Mononuclear cell (primary cell): ENCODE measurements around the gene ATXN2. TPM values are rescaled to one million over a fixed set of nuclear protein-coding genes. Genes with fewer than 3 reads are reported as not detected.
"Not testable (repeated sequence)": the region's sequence is repeated elsewhere in the genome, so short reads cannot be mapped to it uniquely, and the experiment has no call there.

ENCODE experiments used
- H3K27me3 ChIP-seq: 2 replicates; pipeline ENCODE4 v1.6.0; 2011; ENCODE audit warnings: low read length, control low read depth; ENCODE audit not compliant: insufficient read depth
- H3K4me1 ChIP-seq: 2 replicates; pipeline ENCODE4 v1.5.1; 2011; ENCODE audit warnings: mild to moderate bottlenecking, low read length, control low read depth; ENCODE audit not compliant: insufficient read depth
- H3K4me3 ChIP-seq: 2 replicates; pipeline ENCODE4 v1.5.1; 2011; ENCODE audit warnings: mild to moderate bottlenecking, low read length, moderate library complexity
- H3K9me3 ChIP-seq: 2 replicates; pipeline ENCODE4 v1.5.1; 2011; ENCODE audit warnings: low read depth, mild to moderate bottlenecking, control low read depth, low read length
- total RNA-seq: library from RNA; depleted of rRNA; stranded (reverse); fragments of >200 nt; gene quantifications from one replicate; pipeline ENCODE4 v1.2.3, GENCODE V29; 2012

ATXN2 gene
- total RNA-seq, 1 donor: 10.0 TPM

DNA sequence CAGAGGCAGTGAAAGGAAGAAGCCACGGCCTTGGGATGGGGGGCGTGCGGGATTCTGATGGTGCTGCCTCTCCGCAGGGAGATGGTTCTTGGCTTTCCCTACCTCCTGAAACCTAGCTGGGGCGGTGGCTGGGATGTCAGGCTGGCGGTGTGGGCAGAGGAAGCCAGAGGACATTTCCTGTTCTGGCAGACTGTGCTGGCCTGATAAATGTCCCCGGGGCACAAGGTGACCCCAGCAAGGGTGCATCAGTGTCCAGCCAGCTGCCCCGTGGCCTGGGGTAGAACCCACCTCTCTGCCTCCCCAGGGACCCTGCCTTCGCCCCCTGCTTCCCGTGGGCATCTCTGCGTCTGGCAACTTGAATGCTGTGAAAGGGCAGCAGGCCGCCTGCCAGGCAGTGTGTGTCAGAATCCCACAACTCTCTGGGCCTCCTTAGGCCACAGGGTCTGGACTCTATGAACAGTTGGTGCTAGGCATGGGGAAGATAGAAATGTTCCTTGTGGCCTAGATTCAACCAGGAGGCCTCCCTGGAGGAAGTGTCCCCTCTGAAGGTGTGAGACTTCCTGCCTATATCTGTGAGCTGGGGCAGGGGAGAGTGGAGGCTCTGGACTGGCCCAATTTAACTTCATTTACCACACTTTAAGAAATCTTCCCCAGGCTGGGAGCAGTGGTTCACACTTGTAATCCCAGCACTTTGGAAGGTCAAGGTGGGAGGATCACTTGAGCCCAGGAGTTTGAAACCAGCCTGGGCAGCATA is 188.5 kb downstream of the ATXN2 start:
- Histone ChIP-seq H3K4me3 (no peak overlapping the region), H3K27me3 (no peaks in the 10 kb centered on the region)

DNA sequence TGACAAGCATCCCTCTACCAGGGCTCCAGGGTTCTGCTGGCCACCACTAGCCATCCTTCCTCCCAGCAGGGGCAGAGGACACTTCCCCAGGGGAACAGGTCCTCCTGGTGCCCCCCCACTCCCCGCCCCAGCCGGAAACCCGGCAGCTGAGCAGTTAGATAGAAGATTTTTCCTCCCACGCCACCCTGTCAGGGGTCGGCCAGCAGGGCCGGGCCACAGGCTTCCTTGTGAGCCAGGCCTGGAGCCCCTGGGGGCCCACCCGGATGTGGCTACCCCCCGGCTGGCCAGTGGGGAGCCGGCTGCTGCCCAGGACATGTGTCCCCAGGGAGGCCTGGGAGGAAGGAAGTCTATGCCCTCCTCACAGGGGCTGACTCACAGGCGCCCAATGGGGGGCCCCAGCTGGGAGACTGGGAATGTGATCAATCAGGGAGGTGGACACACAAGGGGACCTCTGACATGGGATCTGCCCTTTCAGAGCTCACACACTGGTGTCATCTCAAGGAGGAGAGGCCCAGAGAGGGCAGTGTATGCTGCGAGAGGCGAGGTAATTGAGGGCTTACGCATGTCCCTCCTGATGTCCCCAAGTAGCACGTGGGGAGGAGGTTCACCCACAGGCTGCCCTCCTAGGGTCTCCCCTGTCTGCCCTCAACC is 189.2 kb downstream of the ATXN2 start:
- Histone ChIP-seq H3K4me1 (peaks cover 84% of the 10 kb centered on the region), H3K9me3 (no peaks in the 10 kb centered on the region), H3K4me3 (peak overlapping the region; percentile 26), H3K27me3 (no peaks in the 10 kb centered on the region)

More for the DNA sequence above, 188.5 kb downstream of the ATXN2 start:
- H3K9me3 ChIP-seq: no peaks in the 10 kb centered on the region
- peaks cover 85% of the 10 kb centered on the region for H3K4me1 ChIP-seq

GRCh38 chr12:111409403-111409779 is 189.7 kb downstream of the ATXN2 start:
- Histone ChIP-seq H3K4me1 (peaks cover 85% of the 10 kb centered on the region), H3K27me3 (no peaks in the 10 kb centered on the region), H3K9me3 (no peaks in the 10 kb centered on the region), H3K4me3 (peak overlapping the region; percentile 26)

DNA sequence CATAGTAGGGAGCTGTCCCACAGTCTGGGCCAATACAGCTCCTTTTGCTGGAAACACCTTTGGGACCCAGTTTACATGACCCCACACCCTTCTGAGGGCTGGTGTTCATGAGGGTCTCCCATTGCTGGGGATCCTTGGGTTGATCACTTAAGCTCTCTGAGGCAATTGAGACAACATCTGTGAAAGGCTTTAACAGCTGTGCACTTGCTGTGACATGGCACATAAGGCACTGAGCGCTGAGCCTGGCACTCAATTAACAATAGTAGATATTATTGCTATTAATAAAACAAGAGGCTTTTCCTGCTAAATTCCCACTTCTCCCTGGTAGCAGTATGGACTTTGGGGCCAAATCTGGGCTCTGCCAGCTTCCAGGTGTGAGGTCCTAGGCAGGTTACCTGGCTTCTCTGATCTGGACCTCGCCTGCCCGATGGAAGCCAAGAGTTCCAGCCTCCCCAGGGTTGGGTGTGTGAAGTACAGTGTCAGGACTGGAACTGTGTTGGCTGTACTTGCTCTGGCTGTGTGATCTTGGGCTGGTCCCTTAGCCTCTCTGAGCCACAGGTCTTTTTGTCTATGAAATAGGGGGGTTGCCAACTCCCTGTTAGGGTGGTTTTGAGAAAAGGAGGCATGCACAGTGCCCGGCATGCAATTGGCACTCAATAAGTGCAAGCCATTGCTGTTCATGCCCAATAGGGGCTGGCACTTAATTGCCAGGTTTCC is 190.3 kb downstream of the ATXN2 start:
- Histone ChIP-seq H3K9me3 (no peaks in the 10 kb centered on the region), H3K4me3 (peak overlapping the region; percentile 26), H3K4me1 (peaks cover 86% of the 10 kb centered on the region), H3K27me3 (no peaks in the 10 kb centered on the region)

DNA sequence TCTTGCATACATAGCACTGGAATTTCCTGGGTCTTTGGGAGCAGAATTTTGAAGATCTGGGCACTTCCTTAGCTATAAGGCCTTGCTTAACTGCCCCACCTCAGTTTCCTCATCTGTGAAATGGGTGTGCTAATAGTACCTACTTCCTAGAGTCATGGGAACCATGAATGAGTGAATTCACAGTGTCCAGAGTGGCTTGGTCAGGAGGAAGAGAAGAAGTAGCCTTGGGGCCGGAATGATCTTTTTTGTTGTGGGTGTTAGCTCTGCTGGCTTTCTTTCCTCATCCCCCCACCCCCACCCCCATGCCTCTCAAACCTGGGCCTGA is 191.0 kb downstream of the ATXN2 start:
- Histone ChIP-seq H3K9me3 (no peaks in the 10 kb centered on the region), H3K4me1 (peaks cover 86% of the 10 kb centered on the region), H3K27me3 (no peaks in the 10 kb centered on the region), H3K4me3 (peak overlapping the region; percentile 96)

DNA sequence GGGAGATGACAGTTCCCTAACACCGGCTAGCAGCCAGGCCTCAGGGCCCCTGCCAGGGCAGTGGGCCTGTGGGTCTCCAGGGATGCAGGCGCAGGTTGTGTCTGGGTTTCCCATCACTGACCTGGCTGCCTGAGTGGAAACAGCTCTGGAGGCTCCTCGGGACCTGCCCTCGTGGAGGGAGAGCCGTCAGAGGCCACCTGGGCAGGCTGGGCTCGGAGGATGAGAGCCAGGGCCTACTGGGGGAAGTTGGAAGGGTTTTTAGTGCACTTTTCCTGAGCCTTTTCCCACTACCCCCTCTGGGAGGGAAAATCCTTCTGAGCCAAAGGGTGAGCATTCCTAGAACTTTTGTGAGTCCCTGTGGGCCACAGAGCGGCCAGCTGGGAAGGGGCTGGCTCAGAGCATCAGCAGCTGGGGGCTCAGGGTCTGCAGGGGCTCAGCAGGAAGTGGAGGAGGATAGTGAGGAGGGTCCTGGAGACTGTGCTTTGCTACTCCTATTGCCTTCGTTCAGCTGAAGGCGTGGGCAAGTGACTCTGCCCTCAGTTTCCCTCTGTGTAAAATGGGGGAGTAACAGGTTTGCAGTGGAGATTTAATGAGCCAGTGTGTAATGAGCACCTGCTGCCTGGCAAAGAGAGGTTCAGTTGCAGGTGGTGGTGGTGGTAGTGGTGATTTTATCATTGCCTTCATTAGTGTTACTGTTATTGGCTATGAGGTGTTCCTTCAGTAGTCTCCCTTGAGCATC is 191.6 kb downstream of the ATXN2 start:
- H3K4me1 ChIP-seq: peaks cover 86% of the 10 kb centered on the region
- H3K4me3 ChIP-seq: peak overlapping the region; percentile 96
- no peaks in the 10 kb centered on the region for H3K27me3 ChIP-seq
- no peaks in the 10 kb centered on the region for H3K9me3 ChIP-seq

- Histone ChIP-seq H3K27me3 (no peaks in the 10 kb centered on the region), H3K4me1 (peaks cover 79% of the 10 kb centered on the region), H3K9me3 (no peaks in the 10 kb centered on the region), H3K4me3 (peak overlapping the region; percentile 96)
Observed at GRCh38 chr12:111406474-111407376, 192.4 kb downstream of the ATXN2 start.

DNA sequence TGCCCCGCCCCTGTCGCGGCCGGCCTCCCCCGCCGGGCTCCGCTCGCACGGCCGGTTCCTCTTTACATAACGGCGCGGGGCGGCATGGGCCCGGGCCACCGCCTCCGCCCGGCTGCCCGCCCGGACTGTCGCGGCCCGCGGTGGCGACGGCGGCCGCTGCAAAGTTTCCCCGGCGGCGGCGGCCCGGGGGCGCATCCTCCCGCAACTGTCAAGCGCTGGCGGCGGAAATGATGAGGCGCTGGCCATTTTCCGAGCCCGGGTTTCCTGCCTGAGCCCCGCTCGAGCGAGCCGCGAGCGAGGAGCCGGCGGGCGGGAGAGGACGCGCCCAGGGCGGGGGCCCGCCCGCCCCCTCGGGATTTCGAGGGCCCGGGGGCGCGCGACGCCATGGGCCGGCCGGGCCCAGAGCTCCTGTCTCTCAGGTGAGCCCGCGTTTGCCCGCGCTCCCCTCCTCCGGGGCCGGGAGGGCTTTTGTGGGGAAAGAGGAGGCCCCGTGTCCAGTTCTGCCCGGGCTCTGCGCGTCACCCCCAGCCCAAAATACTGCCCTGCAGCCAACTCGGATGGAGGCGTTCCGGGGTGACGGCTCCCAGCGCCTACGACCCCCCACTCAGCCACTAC is 193.1 kb downstream of the ATXN2 start, which contains the start of gene SH2B3:
SH2B3 (plus strand) TSS at position 65 of the 615 bp plus-strand sequence. CDS start 12,223 bp downstream, outside the sequence.
- H3K4me3 ChIP-seq: peak within 1 kb of the TSS; percentile 96
- no peaks in the 10 kb centered on the region for H3K9me3 ChIP-seq
- no peaks in the 10 kb centered on the region for H3K27me3 ChIP-seq
- peaks cover 71% of the 10 kb centered on the region for H3K4me1 ChIP-seq

- peaks cover 66% of the 10 kb centered on the region for H3K4me1 ChIP-seq
- peak overlapping the region; percentile 96 for H3K4me3 ChIP-seq
- no peaks in the 10 kb centered on the region for H3K27me3 ChIP-seq
- no peaks in the 10 kb centered on the region for H3K9me3 ChIP-seq
Observed at GRCh38 chr12:111405149-111405858, 193.8 kb downstream of the ATXN2 start.

DNA sequence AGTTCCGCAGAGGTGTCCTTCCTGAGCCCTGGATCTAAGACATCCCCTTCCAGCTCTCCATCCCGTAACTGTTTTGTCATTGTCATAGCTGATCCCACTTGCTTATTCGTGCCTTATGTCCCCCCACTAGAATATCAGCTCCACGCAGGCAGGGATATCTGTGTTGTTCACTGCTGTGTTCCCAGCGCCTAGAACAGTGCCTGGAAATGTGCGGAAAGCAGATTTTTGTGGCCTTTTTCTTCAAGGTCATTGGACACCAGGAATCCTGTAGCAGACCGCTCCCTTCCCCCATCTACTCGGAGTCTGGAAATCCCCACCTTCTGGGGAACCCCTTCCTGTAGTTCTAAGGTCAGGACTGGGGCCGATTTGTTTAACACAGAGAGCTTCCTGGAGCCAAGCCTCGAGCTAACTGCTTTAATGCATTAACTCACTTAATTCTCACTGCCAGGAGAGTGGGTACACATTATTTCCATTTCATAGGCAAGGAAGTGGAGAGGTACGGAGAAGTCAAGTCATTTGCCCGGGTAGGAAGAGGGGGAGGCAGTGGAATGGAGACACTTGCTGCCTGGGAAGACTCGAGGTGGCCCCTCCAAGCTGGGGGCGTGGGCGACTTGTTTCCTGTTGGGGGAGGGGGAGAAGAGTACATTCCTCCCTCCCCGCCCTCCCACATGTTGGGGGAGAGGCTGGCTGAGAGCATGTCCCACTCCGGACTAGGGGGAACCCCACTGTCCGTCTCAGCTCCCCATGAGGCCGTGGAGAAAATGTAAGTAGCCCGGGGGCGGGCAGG is 194.6 kb downstream of the ATXN2 start:
- H3K4me3 ChIP-seq: peak overlapping the region; percentile 96
- H3K27me3 ChIP-seq: no peaks in the 10 kb centered on the region
- H3K4me1 ChIP-seq: peaks cover 66% of the 10 kb centered on the region
- H3K9me3 ChIP-seq: no peaks in the 10 kb centered on the region

GRCh38 chr12:111402490-111402824 is 196.7 kb downstream of the ATXN2 start:
- not testable (repeated sequence) for H3K27me3 ChIP-seq, H3K9me3 ChIP-seq
- H3K4me1 ChIP-seq: peaks cover 64% of the 10 kb centered on the region

More at GRCh38 chr12:111402490-111402824, 196.7 kb downstream of the ATXN2 start:
- not testable (repeated sequence) for H3K4me3 ChIP-seq
